Pancreas (tissue), 10 donors: Measurements from ENCODE around the gene CDKN2C. TPM values are rescaled to one million over a fixed set of nuclear protein-coding genes. Genes with fewer than 3 reads are reported as not detected.

Source experiments
- ATAC-seq, 4 donors: fragments of 200-7000 bp; cut with Tn5 transposase; one replicate each; pipeline versions ENCODE4 v1.8.0 to v1.9.1; 2020; ENCODE audit warnings: mild to moderate bottlenecking in 4 of 4, moderate library complexity in 4 of 4
- DNase-seq, 6 donors: peaks; one replicate each; pipeline ENCODE4 v3.0.0-alpha.2; 2020
- FAIRE-seq: peaks from 2 replicates; lab custom pipeline; 2012; peaks lifted over from hg19 to GRCh38; lab: Jason Lieb, UNC
- H3K27ac ChIP-seq, 4 donors: fragments of 200-600 bp; sonication (generic); 1 replicate in 3 of 4; 2 replicates in 1 of 4; pipeline versions ENCODE4 v1.5.0 to v1.8.0; 2020
- H3K27me3 ChIP-seq, 4 donors: fragments of 200-600 bp; one replicate each; pipeline ENCODE4 v1.8.0; 2021
- H3K36me3 ChIP-seq, 3 donors: fragments of 200-600 bp; sonication (generic) in 1 of 3; one replicate each; pipeline versions ENCODE4 v1.5.0 to v1.8.0; 2020 to 2021
- H3K4me1 ChIP-seq, 3 donors: fragments of 200-600 bp; one replicate each; pipeline ENCODE4 v1.8.0; 2021
- H3K4me3 ChIP-seq, 4 donors: fragments of 200-600 bp; sonication (generic) in 2 of 4; one replicate each; pipeline versions ENCODE4 v1.5.0 to v1.8.0; 2020 to 2021
- H3K9me3 ChIP-seq, 4 donors: fragments of 200-600 bp; one replicate each; pipeline ENCODE4 v1.8.0; 2021
- WGBS, 2 donors: extraction: QIAGEN DNeasy Blood & Tissue Kit; methylation state at CpG; one replicate each; pipeline ENCODE4 v1.1.7; 2013; 5-methylcytosine and 5-hydroxymethylcytosine counted together
- intact Hi-C, 3 donors: fragments of 100-400 bp; cut with DNase I; formaldehyde crosslinking; loops; one replicate each; pipeline versions ENCODE4 v1.11.1 to v1.14.2; 2022
- polyA plus RNA-seq, 2 donors: library from polyadenylated mRNA; stranded (reverse); fragments of 200-250 nt; gene quantifications; one replicate each; pipeline ENCODE4 v1.2.3, GENCODE V29; 2013
- total RNA-seq, 6 donors: library from RNA; stranded (reverse); fragmentation: NEBNext Ultra II Directional in 4 of 6; extraction: Animal tissue kit (Norgen Biotek cat#: 25700) in 4 of 6; gene quantifications; one replicate each; pipeline versions ENCODE4 v1.2.1 to v1.2.4, GENCODE V29; 2021 to 2023
- TF ChIP-seq, protein P1 (sequence below), 4 donors: fragments of 200-600 bp; sonication (generic) in 3 of 4; IDR thresholded peaks; one replicate each; pipeline versions ENCODE4 v1.5.0 to v1.8.0; 2021; ENCODE audit warnings: antibody characterized with exemption in 4 of 4
- donor health status: healthy with polysubstance abuse.
- donor health status: DM: no; HTN: no; CAD: no; lungs with moderate emphysema.
- donor health status: DM: no; HTN: no; CAD: no.
- donor health status: control.
- donor health status: control.
- donor health status: Bipolar disorder and iron deficiency.
- donor health status: DM: yes; HTN: yes; CAD: no.
- donor health status: DM: no; HTN: no; CAD: no.
- donor health status: DM: no; HTN: no; CAD: no.
- donor health status: DM: yes; HTN: yes; CAD: no.

The CDKN2C gene
- total and polyA plus RNA-seq, 8 donors, result 4.3 to 11.5 (median 7.8) TPM

GRCh38 chr1:50985094-50985493 lies 15.0 kb downstream of the CDKN2C start:
- H3K9me3 ChIP-seq, result no peaks in the 10 kb centered on the region
- TF ChIP-seq, protein P1, sequence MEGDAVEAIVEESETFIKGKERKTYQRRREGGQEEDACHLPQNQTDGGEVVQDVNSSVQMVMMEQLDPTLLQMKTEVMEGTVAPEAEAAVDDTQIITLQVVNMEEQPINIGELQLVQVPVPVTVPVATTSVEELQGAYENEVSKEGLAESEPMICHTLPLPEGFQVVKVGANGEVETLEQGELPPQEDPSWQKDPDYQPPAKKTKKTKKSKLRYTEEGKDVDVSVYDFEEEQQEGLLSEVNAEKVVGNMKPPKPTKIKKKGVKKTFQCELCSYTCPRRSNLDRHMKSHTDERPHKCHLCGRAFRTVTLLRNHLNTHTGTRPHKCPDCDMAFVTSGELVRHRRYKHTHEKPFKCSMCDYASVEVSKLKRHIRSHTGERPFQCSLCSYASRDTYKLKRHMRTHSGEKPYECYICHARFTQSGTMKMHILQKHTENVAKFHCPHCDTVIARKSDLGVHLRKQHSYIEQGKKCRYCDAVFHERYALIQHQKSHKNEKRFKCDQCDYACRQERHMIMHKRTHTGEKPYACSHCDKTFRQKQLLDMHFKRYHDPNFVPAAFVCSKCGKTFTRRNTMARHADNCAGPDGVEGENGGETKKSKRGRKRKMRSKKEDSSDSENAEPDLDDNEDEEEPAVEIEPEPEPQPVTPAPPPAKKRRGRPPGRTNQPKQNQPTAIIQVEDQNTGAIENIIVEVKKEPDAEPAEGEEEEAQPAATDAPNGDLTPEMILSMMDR (IDR thresholded peaks at IDR 0.05), result no peak
- H3K4me1 ChIP-seq, result peaks cover 0 to 20% (median 14%) of the 10 kb centered on the region in 3 donors
- no peak overlapping the region for H3K4me3 ChIP-seq
- DNase-seq (no peak), ATAC-seq (no peak), FAIRE-seq (no peak)
- H3K27me3 ChIP-seq, result no peaks in the 10 kb centered on the region
- WGBS, 2 donors, result 56 to 58% methylated on average over 1 of the region's 1 CpG
- H3K36me3 ChIP-seq, result no peaks in the 10 kb centered on the region
- no peak overlapping the region for H3K27ac ChIP-seq
- intact Hi-C loops, result no loop called here

- DNase-seq (no peak), FAIRE-seq (no peak), ATAC-seq (no peak)
- H3K27ac ChIP-seq, result no peak overlapping the region
- WGBS, 2 donors, result 65 to 67% methylated on average over 4 of the region's 4 CpGs
- H3K36me3 ChIP-seq, result no peaks in the 10 kb centered on the region
- H3K4me3 ChIP-seq, result no peak overlapping the region
- TF ChIP-seq, protein P1 (IDR thresholded peaks at IDR 0.05), result no peak
- intact Hi-C loops, result no loop called here
- no peaks in the 10 kb centered on the region for H3K27me3 ChIP-seq
- H3K4me1 ChIP-seq, result peaks cover 0 to 10% (median 9%) of the 10 kb centered on the region in 3 donors
- H3K9me3 ChIP-seq, result no peaks in the 10 kb centered on the region
Observed at GRCh38 chr1:50986653-50987052, 16.6 kb downstream of the CDKN2C start.

- Histone ChIP-seq H3K9me3 (no peaks in the 10 kb centered on the region), H3K4me1 (no peaks in the 10 kb centered on the region), H3K27ac (no peak overlapping the region), H3K27me3 (no peaks in the 10 kb centered on the region), H3K4me3 (no peak overlapping the region), H3K36me3 (no peaks in the 10 kb centered on the region)
- WGBS, 2 donors, result 95 to 99% methylated on average over 2 of the region's 2 CpGs
- FAIRE-seq, result no peak
- intact Hi-C loops, result no loop called here
- no peak for DNase-seq
- TF ChIP-seq, protein P1 (IDR thresholded peaks at IDR 0.05), result no peak
- ATAC-seq, result no peak
Observed at GRCh38 chr1:50989694-50990093, 19.6 kb downstream of the CDKN2C start.

GRCh38 chr1:50992532-50993318 lies 22.7 kb downstream of the CDKN2C start:
- ATAC-seq, result no peak
- Histone ChIP-seq H3K4me3 (no peak overlapping the region), H3K27me3 (no peaks in the 10 kb centered on the region), H3K9me3 (no peaks in the 10 kb centered on the region), H3K36me3 (no peaks in the 10 kb centered on the region), H3K27ac (no peak overlapping the region), H3K4me1 (no peaks in the 10 kb centered on the region)
- no peak for FAIRE-seq
- TF ChIP-seq, protein P1 (IDR thresholded peaks at IDR 0.05), result no peak
- intact Hi-C loops, result no loop called here
- WGBS, 2 donors, result 84 to 86% methylated on average over 3 of the region's 3 CpGs
- no peak for DNase-seq

GRCh38 chr1:50993645-50994044 lies 23.6 kb downstream of the CDKN2C start:
- H3K4me1 ChIP-seq, result no peaks in the 10 kb centered on the region
- no peak for ATAC-seq
- no peak overlapping the region for H3K4me3 ChIP-seq
- H3K27me3 ChIP-seq, result no peaks in the 10 kb centered on the region
- no peaks in the 10 kb centered on the region for H3K36me3 ChIP-seq
- 88 to 95% methylated on average over 3 of the region's 3 CpGs for WGBS, 2 donors
- TF ChIP-seq, protein P1 (IDR thresholded peaks at IDR 0.05), result no peak
- intact Hi-C loops, result no loop called here
- FAIRE-seq, result no peak
- H3K9me3 ChIP-seq, result no peaks in the 10 kb centered on the region
- no peak overlapping the region for H3K27ac ChIP-seq
- DNase-seq, result no peak
